Body of pancreas (tissue), 4 donors: Measurements from ENCODE around the gene LSM14B. TPM values are rescaled to one million over a fixed set of nuclear protein-coding genes. Genes with fewer than 3 reads are reported as not detected.

Source experiments
- ATAC-seq: fragments of 150-250 bp; one replicate; pipeline ENCODE4 v1.9.1; 2016
- DNase-seq, 4 donors: peaks; one replicate each; pipeline ENCODE4 v3.0.0-alpha.2; 2019
- H3K27ac ChIP-seq, 4 donors: fragments of 200-600 bp; sonication (generic); 1 replicate in 3 of 4; 2 replicates in 1 of 4; pipeline versions ENCODE4 v1.5.1 to v1.6.1; 2016 to 2019; ENCODE audit warnings: mild to moderate bottlenecking in 1 of 4, mixed read lengths in 1 of 4, moderate library complexity in 1 of 4
- H3K27me3 ChIP-seq, 2 donors: fragments of 200-600 bp; sonication (generic); one replicate each; pipeline ENCODE4 v1.6.0; 2016; ENCODE audit warnings: mild to moderate bottlenecking in 1 of 2
- H3K36me3 ChIP-seq, 2 donors: fragments of 200-600 bp; sonication (generic); replicated peaks in 1 of 2; 2 replicates each; pipeline ENCODE4 v1.5.1; 2016; ENCODE audit warnings: low read depth in 2 of 2; ENCODE audit not compliant: insufficient read depth in 1 of 2
- H3K4me1 ChIP-seq: fragments of 200-600 bp; sonication (generic); one replicate; pipeline ENCODE4 v1.6.0; 2016
- H3K4me3 ChIP-seq, 2 donors: fragments of 200-600 bp; sonication (generic); 1 replicate in 1 of 2; 2 replicates in 1 of 2; pipeline ENCODE4 v1.5.1; 2016 to 2019
- H3K9me3 ChIP-seq, 3 donors: fragments of 200-600 bp; sonication (generic); 1 replicate in 2 of 3; 2 replicates in 1 of 3; pipeline ENCODE4 v1.5.1; 2016
- CTCF ChIP-seq, 7 experiments: fragments of 450-650 bp in 4 of 7; fragments of 200-600 bp in 3 of 7; sonication (generic) in 3 of 7; IDR thresholded peaks; one replicate each; pipeline ENCODE4 v1.5.1; 2016 to 2019; ENCODE audit warnings: antibody characterized with exemption in 7 of 7
- POLR2A ChIP-seq, 3 donors: fragments of 450-650 bp; IDR thresholded peaks; one replicate each; pipeline ENCODE4 v1.6.1; 2016; ENCODE audit warnings: antibody characterized with exemption in 3 of 3, mild to moderate bottlenecking in 2 of 3
- WGBS, 2 donors: methylation state at CpG; one replicate each; pipeline ENCODE4 v1.1.5; 2017; 5-methylcytosine and 5-hydroxymethylcytosine counted together
- intact Hi-C: fragments of 100-400 bp; cut with DNase I; formaldehyde crosslinking; loops from one replicate; pipeline ENCODE4 v1.15.1; 2023
- total RNA-seq, 2 donors: library from RNA; depleted of rRNA; stranded (reverse); fragments of >200 nt; gene quantifications; one replicate each; pipeline ENCODE4 v1.1.0, GENCODE V29; 2016

The LSM14B gene
- total RNA-seq, result 10 to 100 TPM; 11.5 to 12.2 TPM

GRCh38 chr20:62121776-62122653 lies at the start of gene LSM14B:
Gene LSM14B (plus strand): TSS chr20:62122475. CDS start chr20:62122667, 192 bp downstream.
- intact Hi-C loops, result no loop called here
- Histone ChIP-seq H3K4me3 (peak within 1 kb of the TSS; percentile 43 to 66), H3K9me3 (no peaks in the 10 kb centered on the region), H3K27ac (peak within 1 kb of the TSS; percentile 89 to 99 (median 98)), H3K4me1 (peaks cover 46% of the 10 kb centered on the region), H3K36me3 (peaks cover 0 to 11% of the 10 kb centered on the region in 2 donors), H3K27me3 (no peaks in the 10 kb centered on the region)
- ATAC-seq, result peak; percentile 89
- WGBS, 2 donors, result 0% methylated on average over 108 of the region's 124 CpGs; no CpG with 5 or more reads in 1 of the 2 donors
- TF ChIP-seq CTCF (IDR thresholded peaks at IDR 0.05) (no peak), POLR2A (IDR thresholded peaks at IDR 0.05) (peak in 2 of 3 donors; percentile 9 to 29)
- DNase-seq, result peak; percentile 97 to 98 (median 97)

GRCh38 chr20:62073323-62073722 lies 49.0 kb upstream of the LSM14B start:
- DNase-seq (no peak), ATAC-seq (no peak)
- Histone ChIP-seq H3K27ac (no peak overlapping the region), H3K9me3 (peaks cover 0 to 9% (median 0%) of the 10 kb centered on the region in 3 donors), H3K27me3 (no peaks in the 10 kb centered on the region), H3K4me1 (peaks cover 16% of the 10 kb centered on the region), H3K4me3 (no peak overlapping the region), H3K36me3 (no peaks in the 10 kb centered on the region)
- TF ChIP-seq CTCF (IDR thresholded peaks at IDR 0.05), result no peak
- TF ChIP-seq POLR2A (IDR thresholded peaks at IDR 0.05), result no peak
- 86 to 88% methylated on average over 5 of the region's 5 CpGs for WGBS, 2 donors
- intact Hi-C loops, result loop anchor here (5.0 kb wide), 1 partner anchor 44 kb away; no protein-coding TSS in a partner anchor

GRCh38 chr20:62079166-62079565 lies 43.1 kb upstream of the LSM14B start:
- DNase-seq, result no peak
- intact Hi-C loops, result no loop called here
- WGBS, 2 donors, result 100% methylated on average over 1 of the region's 1 CpG
- Histone ChIP-seq H3K36me3 (no peaks in the 10 kb centered on the region), H3K27ac (no peak overlapping the region), H3K9me3 (peaks cover 0 to 13% (median 0%) of the 10 kb centered on the region in 3 donors), H3K4me1 (no peaks in the 10 kb centered on the region), H3K4me3 (no peak overlapping the region), H3K27me3 (no peaks in the 10 kb centered on the region)
- TF ChIP-seq POLR2A (IDR thresholded peaks at IDR 0.05) (no peak), CTCF (IDR thresholded peaks at IDR 0.05) (no peak)
- no peak for ATAC-seq

- H3K36me3 ChIP-seq, result no peaks in the 10 kb centered on the region
- H3K27me3 ChIP-seq, result no peaks in the 10 kb centered on the region
- TF ChIP-seq CTCF (IDR thresholded peaks at IDR 0.05) (no peak), POLR2A (IDR thresholded peaks at IDR 0.05) (no peak)
- 61% methylated on average over 10 to 14 of the region's 15 CpGs for WGBS, 2 donors
- DNase-seq, result no peak
- H3K4me3 ChIP-seq, result no peak overlapping the region
- H3K27ac ChIP-seq, result no peak overlapping the region
- ATAC-seq, result no peak
- H3K4me1 ChIP-seq, result no peaks in the 10 kb centered on the region
- intact Hi-C loops, result no loop called here
- H3K9me3 ChIP-seq, result peaks cover 0 to 12% (median 0%) of the 10 kb centered on the region in 3 donors
Observed at GRCh38 chr20:62080249-62080990, 41.9 kb upstream of the LSM14B start.
